OCI-LY3 (cell line): ENCODE results near the gene USP22.

Source experiments
- H2AFZ ChIP-seq: fragments of 200-600, 300-600 bp; shearing (Covaris generic); 2 replicates; pipeline ENCODE4 v1.6.0; 2014; ENCODE audit warnings: antibody characterized with exemption, low read depth, low read length
- H3K27ac ChIP-seq: fragments of 200-600, 300-600 bp; sonication (generic); 2 replicates; pipeline ENCODE4 v1.5.1; 2014; ENCODE audit warnings: mild to moderate bottlenecking, low read length, moderate library complexity, mixed read lengths
- H3K27me3 ChIP-seq: fragments of 200-600, 300-600 bp; sonication (generic); 2 replicates; pipeline ENCODE4 v1.6.1; 2014; ENCODE audit warnings: low read depth, low read length, mixed read lengths
- H3K36me3 ChIP-seq: fragments of 200-600, 300-600 bp; sonication (generic); replicated peaks from 2 replicates; pipeline ENCODE3; 2014; ENCODE audit warnings: low read depth, low read length, mixed read lengths
- H3K4me1 ChIP-seq: fragments of 300-600, 200-600 bp; sonication (generic); 2 replicates; pipeline ENCODE4 v1.6.1; 2014; ENCODE audit warnings: low read length, mixed read lengths
- H3K4me2 ChIP-seq: fragments of 200-600, 300-600 bp; sonication (generic); 2 replicates; pipeline ENCODE4 v1.6.1; 2014; ENCODE audit warnings: low read length, mixed read lengths
- H3K4me3 ChIP-seq: fragments of 300-600, 200-600 bp; sonication (generic); 2 replicates; pipeline ENCODE4 v1.5.1; 2014; ENCODE audit warnings: antibody characterized with exemption, mild to moderate bottlenecking, low read length, moderate library complexity
- H3K79me2 ChIP-seq: fragments of 300-600, 200-600 bp; shearing (Covaris generic); 2 replicates; pipeline ENCODE4 v1.6.1; 2014; ENCODE audit warnings: mild to moderate bottlenecking, low read length, mixed read lengths
- H3K9ac ChIP-seq: fragments of 300-600, 200-600 bp; shearing (Covaris generic); 2 replicates; pipeline ENCODE4 v1.6.0; 2014; ENCODE audit warnings: mild to moderate bottlenecking, low read length, moderate library complexity
- H3K9me3 ChIP-seq: fragments of 200-600, 300-600 bp; shearing (Covaris generic); 2 replicates; pipeline ENCODE4 v1.6.1; 2014; ENCODE audit warnings: low read length, mixed read lengths; ENCODE audit not compliant: insufficient read depth
- H4K20me1 ChIP-seq: fragments of 200-600, 300-600 bp; sonication (generic); 2 replicates; pipeline ENCODE4 v1.6.1; 2016; ENCODE audit warnings: low read length, mixed read lengths; ENCODE audit not compliant: insufficient read depth
- EZH2phosphoT487 ChIP-seq: fragments of 200-600 bp; shearing (Covaris generic); IDR thresholded peaks from 2 replicates; pipeline ENCODE4 v1.6.1; 2018; ENCODE audit warnings: antibody characterized with exemption, mixed run types, low read depth
- TF ChIP-seq, protein P1 (sequence below): fragments of 200-600, 300-600 bp; sonication (generic); IDR thresholded peaks from 2 replicates; pipeline ENCODE4 v1.5.1; 2014; ENCODE audit warnings: antibody characterized with exemption, low read length, low read depth

USP22 gene

DNA sequence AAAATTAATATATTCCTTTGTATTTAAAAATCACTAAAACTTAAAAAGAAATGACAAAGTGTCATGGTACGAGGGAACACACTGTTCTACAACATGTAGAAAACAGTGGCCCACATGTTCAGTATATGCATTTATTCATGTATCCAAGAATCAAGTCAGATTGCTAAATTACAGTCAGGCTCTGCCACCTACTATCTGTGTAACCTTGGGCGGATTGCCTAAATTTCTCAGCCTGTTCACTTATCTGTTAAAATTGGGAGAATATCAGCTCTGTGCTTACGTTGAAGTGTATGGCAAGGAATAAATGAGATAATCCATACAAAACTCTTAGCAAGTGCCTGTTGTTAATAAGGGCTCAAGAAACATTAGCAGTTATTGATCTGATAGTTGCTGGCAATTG, 3.4 kb upstream of the USP22 start:
- no peak overlapping the region for H3K27ac ChIP-seq
- no peak overlapping the region for H3K4me3 ChIP-seq
- H3K9me3 ChIP-seq: no peaks in the 10 kb centered on the region
- no peak overlapping the region for H2AFZ ChIP-seq
- H4K20me1 ChIP-seq: peaks cover 8% of the 10 kb centered on the region
- H3K36me3 ChIP-seq: no peaks in the 10 kb centered on the region
- H3K4me1 ChIP-seq: peaks cover 4% of the 10 kb centered on the region; the same call in 1 of the 2 replicates
- TF ChIP-seq, protein P1, sequence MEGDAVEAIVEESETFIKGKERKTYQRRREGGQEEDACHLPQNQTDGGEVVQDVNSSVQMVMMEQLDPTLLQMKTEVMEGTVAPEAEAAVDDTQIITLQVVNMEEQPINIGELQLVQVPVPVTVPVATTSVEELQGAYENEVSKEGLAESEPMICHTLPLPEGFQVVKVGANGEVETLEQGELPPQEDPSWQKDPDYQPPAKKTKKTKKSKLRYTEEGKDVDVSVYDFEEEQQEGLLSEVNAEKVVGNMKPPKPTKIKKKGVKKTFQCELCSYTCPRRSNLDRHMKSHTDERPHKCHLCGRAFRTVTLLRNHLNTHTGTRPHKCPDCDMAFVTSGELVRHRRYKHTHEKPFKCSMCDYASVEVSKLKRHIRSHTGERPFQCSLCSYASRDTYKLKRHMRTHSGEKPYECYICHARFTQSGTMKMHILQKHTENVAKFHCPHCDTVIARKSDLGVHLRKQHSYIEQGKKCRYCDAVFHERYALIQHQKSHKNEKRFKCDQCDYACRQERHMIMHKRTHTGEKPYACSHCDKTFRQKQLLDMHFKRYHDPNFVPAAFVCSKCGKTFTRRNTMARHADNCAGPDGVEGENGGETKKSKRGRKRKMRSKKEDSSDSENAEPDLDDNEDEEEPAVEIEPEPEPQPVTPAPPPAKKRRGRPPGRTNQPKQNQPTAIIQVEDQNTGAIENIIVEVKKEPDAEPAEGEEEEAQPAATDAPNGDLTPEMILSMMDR: no peak
- no peak for TF ChIP-seq EZH2phosphoT487
- H3K79me2 ChIP-seq: peaks cover 15% of the 10 kb centered on the region
- H3K9ac ChIP-seq: no peak overlapping the region
- no peak overlapping the region for H3K4me2 ChIP-seq
- no peaks in the 10 kb centered on the region for H3K27me3 ChIP-seq

DNA sequence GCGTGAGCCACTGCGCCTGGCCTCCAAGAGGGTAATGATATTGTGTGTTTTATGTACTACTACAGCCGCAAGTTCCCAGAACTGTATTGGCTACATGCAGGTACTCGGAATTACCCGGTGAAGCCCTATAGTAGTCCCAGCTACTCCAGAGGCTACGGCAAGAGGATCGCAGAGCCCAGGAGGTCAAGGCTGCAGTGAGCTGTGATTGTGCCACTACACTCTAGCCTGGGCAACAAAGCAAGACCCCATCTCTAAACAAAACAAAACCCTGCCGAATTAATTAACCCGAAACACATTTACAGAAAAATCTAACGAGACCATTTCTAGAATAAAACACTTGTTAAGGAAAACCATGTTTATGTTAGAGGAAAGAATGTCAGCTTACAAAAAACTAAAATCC, 2.2 kb upstream of the USP22 start:
- TF ChIP-seq, protein P1: no peak
- no peak for TF ChIP-seq EZH2phosphoT487
- H3K4me2 ChIP-seq: no peak overlapping the region
- H3K27ac ChIP-seq: no peak overlapping the region

DNA sequence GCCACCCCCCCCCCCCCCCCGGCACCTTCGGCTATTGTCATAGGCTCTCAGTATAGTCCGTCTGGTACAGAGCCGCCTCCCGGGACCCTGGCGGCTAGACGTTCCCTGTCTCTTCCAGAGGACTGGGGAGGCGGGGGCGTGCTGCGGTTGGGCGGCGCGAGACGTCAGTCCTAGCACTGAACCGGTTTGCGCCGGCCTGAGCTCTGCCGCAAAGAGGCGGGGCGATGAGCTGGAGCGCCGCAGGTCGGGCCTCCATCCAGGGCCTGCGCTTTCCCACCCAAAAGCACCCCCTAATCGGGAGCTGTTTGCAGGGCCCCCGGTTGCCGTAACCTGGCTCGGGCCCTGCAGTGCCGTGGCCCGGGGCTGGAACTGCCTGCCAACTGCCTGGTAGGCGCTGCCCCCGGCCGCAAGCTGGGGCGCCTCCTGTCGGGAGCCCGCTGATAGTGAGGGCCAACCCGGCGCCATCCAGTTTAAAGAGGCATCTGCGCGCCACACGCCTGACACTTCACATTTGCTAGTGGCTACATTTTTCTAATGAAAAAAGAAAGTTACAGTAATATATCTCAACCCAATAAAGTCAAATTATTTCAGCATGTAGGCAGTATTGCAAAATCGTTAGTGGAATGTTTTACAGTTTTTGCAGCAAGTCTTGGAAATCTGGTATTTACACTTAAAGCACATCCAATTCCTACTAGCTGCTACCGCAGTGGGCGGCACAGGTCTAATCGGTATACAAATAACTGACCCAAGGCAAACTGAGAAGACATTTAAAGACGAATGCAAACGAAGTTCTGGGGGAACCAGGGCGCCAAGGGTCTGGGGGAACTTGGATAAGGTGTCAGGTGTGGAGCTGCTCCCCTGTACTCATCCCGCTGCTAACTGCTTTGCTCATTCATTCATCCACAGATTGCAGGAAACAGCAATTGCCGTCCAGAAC, 753 bp upstream of the USP22 start:
- H2AFZ ChIP-seq: peak overlapping the region; percentile 85; the same call in 1 of the 2 replicates

More for the DNA sequence above, 2.2 kb upstream of the USP22 start:
- no peak overlapping the region for H3K4me3 ChIP-seq
- no peak overlapping the region for H3K9ac ChIP-seq
- H3K4me1 ChIP-seq: peaks cover 4% of the 10 kb centered on the region; the same call in 1 of the 2 replicates
- no peak overlapping the region for H2AFZ ChIP-seq
- no peaks in the 10 kb centered on the region for H3K36me3 ChIP-seq
- H3K79me2 ChIP-seq: peaks cover 27% of the 10 kb centered on the region
- H3K27me3 ChIP-seq: no peaks in the 10 kb centered on the region
- no peaks in the 10 kb centered on the region for H3K9me3 ChIP-seq
- peaks cover 18% of the 10 kb centered on the region for H4K20me1 ChIP-seq

More for the DNA sequence above, 753 bp upstream of the USP22 start:
- peaks cover 41% of the 10 kb centered on the region for H3K79me2 ChIP-seq
- TF ChIP-seq, protein P1: peak; percentile 41
- TF ChIP-seq EZH2phosphoT487: no peak
- H3K27me3 ChIP-seq: no peaks in the 10 kb centered on the region
- H3K27ac ChIP-seq: peak overlapping the region; percentile 79
- H3K4me1 ChIP-seq: peaks cover 4% of the 10 kb centered on the region; the same call in 1 of the 2 replicates
- H3K4me2 ChIP-seq: peak overlapping the region; percentile 68
- H3K4me3 ChIP-seq: peak overlapping the region; percentile 78
- H3K9ac ChIP-seq: peak overlapping the region; percentile 66
- H3K9me3 ChIP-seq: no peaks in the 10 kb centered on the region
- H3K36me3 ChIP-seq: no peaks in the 10 kb centered on the region
- peaks cover 26% of the 10 kb centered on the region for H4K20me1 ChIP-seq
